HCT116 (cell line): ENCODE data around the gene ADPRHL1. TPM values are rescaled to one million over a fixed set of nuclear protein-coding genes. Genes with fewer than 3 reads are reported as not detected.
"Not testable (repeated sequence)": the region's sequence is repeated elsewhere in the genome, so short reads cannot be mapped to it uniquely, and the experiment has no call there.

Experiments
- ATAC-seq: fragments of 200-7000 bp; cut with Tn5 transposase; 2 replicates; pipeline ENCODE4 v1.9.1; 2020; ENCODE audit warnings: mild to moderate bottlenecking, moderate library complexity
- BruUV-seq: library from RNA; stranded (reverse); fragments of 400-500 nt; replicated peaks from 2 replicates; lab custom pipeline; 2021; lab: Mats Ljungman, UMichigan
- CTCF ChIA-PET: fragments of 300-600 bp; sonication (Branson Sonifier 250); formaldehyde crosslinking; loops from one replicate; lab custom pipeline; 2021; ENCODE audit warnings: antibody characterized with exemption; lab: Charles Lee
- POLR2A ChIA-PET: fragments of 300-600, 350-600 bp; sonication (Branson Sonifier 250); formaldehyde crosslinking; loops from one replicate; lab custom pipeline; 2021; ENCODE audit warnings: antibody characterized with exemption; lab: Charles Lee
- RAD21 ChIA-PET, 2 experiments: fragments of 300-600 bp; sonication (Branson Sonifier 250); formaldehyde crosslinking; loops; one replicate each; lab custom pipeline; 2023; ENCODE audit warnings: low total read pairs in 2 of 2; ENCODE audit not compliant: uncharacterized antibody in 2 of 2, unreplicated experiment in 2 of 2, low non-redundant PET in 1 of 2; lab: Charles Lee
- DNase-seq: peaks from one replicate; pipeline ENCODE4 v3.0.0-alpha.2; 2010; ENCODE audit warnings: low read depth, low spot score
- H2AFZ ChIP-seq: fragments of 200-600 bp; shearing (Covaris generic), sonication (generic); 2 replicates; pipeline ENCODE4 v1.6.1; 2017; ENCODE audit warnings: low read depth, mixed run types, mixed read lengths, antibody characterized with exemption, low read length; ENCODE audit not compliant: poor library complexity, severe bottlenecking
- H3K27ac ChIP-seq: 2 replicates; pipeline ENCODE4 v1.5.1; 2012; ENCODE audit warnings: low read depth, low read length
- H3K27me3 ChIP-seq: fragments of 200-600 bp; sonication (generic); 2 replicates; pipeline ENCODE4 v1.6.1; 2016; ENCODE audit warnings: mixed run types, low read length, mixed read lengths; ENCODE audit not compliant: insufficient read depth
- H3K36me3 ChIP-seq, 2 experiments: fragments of 200-500 bp in 1 of 2; fragments of 200-600 bp in 1 of 2; sonication (Bioruptor generic) in 1 of 2; sonication (generic) in 1 of 2; 2 replicates each; pipeline versions ENCODE4 v1.5.1 to v1.6.1; 2014 to 2016; ENCODE audit warnings: low read length in 2 of 2, inconsistent platforms in 1 of 2, mixed read lengths in 1 of 2, mixed run types in 1 of 2; ENCODE audit not compliant: insufficient read depth in 2 of 2, control insufficient read depth in 1 of 2
- H3K4me1 ChIP-seq, 2 experiments: fragments of 200-600 bp in 1 of 2; sonication (generic) in 1 of 2; 2 replicates each; pipeline versions ENCODE4 v1.5.1 to v1.6.1; 2012 to 2017; ENCODE audit warnings: low read length in 2 of 2, inconsistent platforms in 1 of 2, mild to moderate bottlenecking in 1 of 2, mixed read lengths in 1 of 2, mixed run types in 1 of 2, moderate library complexity in 1 of 2; ENCODE audit not compliant: insufficient read depth in 2 of 2, control insufficient read depth in 1 of 2
- H3K4me2 ChIP-seq: fragments of 200-600 bp; sonication (generic); 2 replicates; pipeline ENCODE4 v1.6.1; 2017; ENCODE audit warnings: mixed run types, low read length, mixed read lengths
- H3K4me3 ChIP-seq, 2 experiments: fragments of 200-600 bp in 1 of 2; sonication (generic) in 1 of 2; replicated peaks in 1 of 2; 2 replicates each; pipeline ENCODE4 v1.5.1; 2011 to 2016; ENCODE audit warnings: low read length in 2 of 2, control low read depth in 1 of 2, low read depth in 1 of 2, mild to moderate bottlenecking in 1 of 2, mixed read lengths in 1 of 2, mixed run types in 1 of 2
- H3K79me2 ChIP-seq: fragments of 200-600 bp; sonication (generic); 2 replicates; pipeline ENCODE4 v1.6.1; 2017; ENCODE audit warnings: mild to moderate bottlenecking, mixed run types, low read length, moderate library complexity, mixed read lengths; ENCODE audit not compliant: insufficient read depth
- H3K9ac ChIP-seq: fragments of 200-600 bp; sonication (generic); 2 replicates; pipeline ENCODE4 v1.6.1; 2016; ENCODE audit warnings: low read length, mixed read lengths
- H3K9me2 ChIP-seq: fragments of 200-600 bp; sonication (generic), shearing (Covaris generic); 2 replicates; pipeline ENCODE4 v1.6.1; 2017; ENCODE audit warnings: mixed run types, mild to moderate bottlenecking, moderate library complexity; ENCODE audit not compliant: insufficient read depth
- H3K9me3 ChIP-seq, 2 experiments: fragments of 200-500 bp in 1 of 2; fragments of 200-600 bp in 1 of 2; sonication (Bioruptor generic) in 1 of 2; sonication (generic) in 1 of 2; 2 replicates each; pipeline ENCODE4 v1.6.1; 2014 to 2017; ENCODE audit warnings: low read length in 2 of 2, mixed read lengths in 2 of 2, inconsistent platforms in 1 of 2, low read depth in 1 of 2, mild to moderate bottlenecking in 1 of 2, mixed run types in 1 of 2, moderate library complexity in 1 of 2; ENCODE audit not compliant: control insufficient read depth in 1 of 2, insufficient read depth in 1 of 2
- H4K20me1 ChIP-seq: fragments of 200-600 bp; sonication (generic), shearing (Covaris generic); 2 replicates; pipeline ENCODE4 v1.6.1; 2017; ENCODE audit warnings: mixed run types, mild to moderate bottlenecking, moderate library complexity; ENCODE audit not compliant: insufficient read depth
- intact Hi-C: fragments of 100-400 bp; cut with micrococcal nuclease; formaldehyde crosslinking; loops from 2 replicates; pipeline ENCODE4 v1.10.0; 2022
- total RNA-seq: library from RNA; stranded (reverse); gene quantifications from one replicate; pipeline ENCODE4 v1.2.1, GENCODE V29; 2021; ENCODE audit not compliant: unreplicated experiment
- TF ChIP-seq, protein P1 (sequence below), 3 experiments: fragments of 200-600 bp in 1 of 3; sonication (generic) in 1 of 3; IDR thresholded peaks in 2 of 3; conservative IDR thresholded peaks in 1 of 3; 2 replicates each; pipeline ENCODE4 v1.5.1; 2012 to 2017; ENCODE audit warnings: low read depth in 2 of 3, low read length in 2 of 3, antibody characterized with exemption in 1 of 3, borderline replicate concordance in 1 of 3, control low read depth in 1 of 3, mild to moderate bottlenecking in 1 of 3, mixed read lengths in 1 of 3, mixed run types in 1 of 3, moderate library complexity in 1 of 3; ENCODE audit not compliant: insufficient read depth in 1 of 3

Gene ADPRHL1
- total RNA-seq, 1 experiment from 2014 or later, result 12.6 TPM

DNA sequence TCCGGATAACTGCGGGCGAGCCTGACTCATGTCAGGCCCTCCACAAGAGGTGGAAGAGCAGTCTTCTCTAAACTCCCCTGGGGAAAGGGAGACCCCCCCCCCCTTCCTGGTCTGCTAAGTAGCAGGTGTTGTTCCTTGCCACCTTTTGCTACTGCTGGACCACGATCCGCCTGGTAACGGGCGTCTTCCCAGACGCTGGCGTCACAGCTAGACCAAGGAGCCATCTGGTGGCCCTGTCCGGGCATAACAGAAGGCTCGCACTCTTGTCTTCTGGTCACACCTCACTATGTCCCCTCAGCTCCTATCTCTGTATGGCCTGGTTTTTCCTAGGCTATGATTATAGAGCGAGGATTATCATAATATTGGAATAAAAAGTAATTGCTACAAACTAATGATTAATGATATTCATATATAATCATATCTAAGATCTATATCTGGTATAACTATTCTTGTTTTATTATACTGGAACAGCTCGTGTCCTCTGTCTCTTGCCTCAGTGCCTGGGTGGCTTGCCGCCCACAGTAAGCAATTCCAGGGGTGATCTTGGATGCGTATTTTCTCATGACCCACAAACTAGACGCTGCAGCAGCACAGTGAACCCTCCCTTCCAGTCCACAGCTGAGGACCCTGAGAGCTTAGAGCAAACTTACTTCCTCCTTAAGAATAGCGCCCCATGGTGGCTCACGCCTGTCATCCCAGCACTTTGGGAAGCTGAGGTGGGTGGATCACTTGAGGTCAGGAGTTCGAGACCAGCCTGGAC lies 2.2 kb downstream of the ADPRHL1 start:
- peak; percentile 29 for DNase-seq
- RAD21 ChIA-PET, result interaction anchor here in 1 of 2 experiments (1.0 kb wide), 1 partner anchor 239 kb away, joined by 3 read pairs; no protein-coding TSS in a partner anchor
- Histone ChIP-seq H3K4me2 (0 out of 2 replicates have a peak overlapping the region, but pooled peaks have one; percentile 19), H3K4me1 (peaks cover 9 to 24% of the 10 kb centered on the region in 2 experiments)
- H3K36me3 ChIP-seq, H2AFZ ChIP-seq, ATAC-seq, H3K79me2 ChIP-seq, H3K27ac ChIP-seq, H3K27me3 ChIP-seq, BruUV-seq, H3K4me3 ChIP-seq, H3K9me2 ChIP-seq, intact Hi-C loops, H4K20me1 ChIP-seq, H3K9me3 ChIP-seq, H3K9ac ChIP-seq, POLR2A ChIA-PET: not testable (repeated sequence)
- CTCF ChIA-PET, result interaction anchor here (0.9 to 1.3 kb wide), 6 partner anchors 14 to 508 kb away, joined by 3 to 9 read pairs (median 4); partner anchors contain the start of genes CUL4A and PCID2
- TF ChIP-seq, protein P1, sequence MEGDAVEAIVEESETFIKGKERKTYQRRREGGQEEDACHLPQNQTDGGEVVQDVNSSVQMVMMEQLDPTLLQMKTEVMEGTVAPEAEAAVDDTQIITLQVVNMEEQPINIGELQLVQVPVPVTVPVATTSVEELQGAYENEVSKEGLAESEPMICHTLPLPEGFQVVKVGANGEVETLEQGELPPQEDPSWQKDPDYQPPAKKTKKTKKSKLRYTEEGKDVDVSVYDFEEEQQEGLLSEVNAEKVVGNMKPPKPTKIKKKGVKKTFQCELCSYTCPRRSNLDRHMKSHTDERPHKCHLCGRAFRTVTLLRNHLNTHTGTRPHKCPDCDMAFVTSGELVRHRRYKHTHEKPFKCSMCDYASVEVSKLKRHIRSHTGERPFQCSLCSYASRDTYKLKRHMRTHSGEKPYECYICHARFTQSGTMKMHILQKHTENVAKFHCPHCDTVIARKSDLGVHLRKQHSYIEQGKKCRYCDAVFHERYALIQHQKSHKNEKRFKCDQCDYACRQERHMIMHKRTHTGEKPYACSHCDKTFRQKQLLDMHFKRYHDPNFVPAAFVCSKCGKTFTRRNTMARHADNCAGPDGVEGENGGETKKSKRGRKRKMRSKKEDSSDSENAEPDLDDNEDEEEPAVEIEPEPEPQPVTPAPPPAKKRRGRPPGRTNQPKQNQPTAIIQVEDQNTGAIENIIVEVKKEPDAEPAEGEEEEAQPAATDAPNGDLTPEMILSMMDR (IDR thresholded peaks at IDR 0.05 in 2 of 3, conservative IDR thresholded peaks at IDR 0.05 in 1 of 3; ENCODE audit: borderline replicate concordance in 1 of 3, insufficient read depth in 1 of 3, low read depth in 2 of 3, low read length in 2 of 3), result peak in 2 of 3 experiments; percentile 34 to 38; a peak in 3 of 6 replicates

DNA sequence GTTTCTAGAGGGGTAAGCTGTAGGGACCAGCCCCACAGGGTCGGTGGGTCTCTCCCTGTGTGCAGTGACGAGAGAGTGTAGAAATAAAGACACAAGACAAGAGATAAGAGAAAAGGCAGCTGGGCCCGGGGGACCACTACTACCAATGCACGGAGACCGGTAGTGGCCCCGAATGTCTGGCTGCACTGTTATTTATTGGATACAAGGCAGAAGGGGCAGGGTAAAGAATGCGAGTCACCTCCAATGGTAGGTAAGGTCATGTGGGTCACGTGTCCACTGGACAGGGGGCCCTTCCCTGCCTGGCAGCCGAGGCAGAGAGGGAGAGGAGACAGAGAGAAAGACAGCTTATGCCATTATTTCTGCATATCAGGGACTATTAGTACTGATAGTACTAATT lies 2.9 kb downstream of the ADPRHL1 start:
- peak overlapping the region; percentile 92; the same call in 1 of the 2 replicates for H3K9ac ChIP-seq
- H3K27me3 ChIP-seq, H3K9me3 ChIP-seq, H3K36me3 ChIP-seq, CTCF ChIA-PET, POLR2A ChIA-PET, H3K79me2 ChIP-seq, RAD21 ChIA-PET, intact Hi-C loops, BruUV-seq, ATAC-seq, DNase-seq, H4K20me1 ChIP-seq, H3K9me2 ChIP-seq, H2AFZ ChIP-seq: not testable (repeated sequence)
- peak overlapping the region; percentile 94 for H3K27ac ChIP-seq
- peaks cover 9 to 24% of the 10 kb centered on the region in 2 experiments for H3K4me1 ChIP-seq
- H3K4me2 ChIP-seq, result peak overlapping the region; percentile 85
- H3K4me3 ChIP-seq, result peak overlapping the region; percentile 92 to 97
